CD4-positive, alpha-beta T cell treated with Interleukin-21 for 1 hour (primary cell): ENCODE results near the gene ANKS3.

Experiments
- DNase-seq: peaks from one replicate; pipeline ENCODE4 v3.0.0-alpha.2; 2020

Gene ANKS3, protein sequence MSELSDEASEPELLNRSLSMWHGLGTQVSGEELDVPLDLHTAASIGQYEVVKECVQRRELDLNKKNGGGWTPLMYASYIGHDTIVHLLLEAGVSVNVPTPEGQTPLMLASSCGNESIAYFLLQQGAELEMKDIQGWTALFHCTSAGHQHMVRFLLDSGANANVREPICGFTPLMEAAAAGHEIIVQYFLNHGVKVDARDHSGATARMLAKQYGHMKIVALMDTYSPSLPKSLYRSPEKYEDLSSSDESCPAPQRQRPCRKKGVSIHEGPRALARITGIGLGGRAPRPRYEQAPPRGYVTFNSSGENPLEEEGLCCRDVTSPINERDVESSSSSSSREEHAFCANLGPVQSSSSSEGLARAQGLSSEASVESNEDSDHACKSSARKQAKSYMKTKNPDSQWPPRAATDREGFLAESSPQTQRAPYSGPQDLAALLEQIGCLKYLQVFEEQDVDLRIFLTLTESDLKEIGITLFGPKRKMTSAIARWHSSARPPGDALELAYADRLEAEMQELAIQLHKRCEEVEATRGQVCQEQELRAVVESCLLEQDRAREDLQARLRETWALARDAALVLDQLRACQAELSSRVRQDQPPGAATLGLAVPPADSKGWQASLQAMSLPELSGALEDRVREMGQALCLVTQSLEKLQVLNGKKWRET

GRCh38 chr16:4734063-4734729 lies at the start of gene ANKS3, which contains the start of gene DNAAF8:
Gene ANKS3 (minus strand): TSS chr16:4734271. CDS start chr16:4730149, 4,122 bp downstream.
Gene DNAAF8 (plus strand): TSS chr16:4734537. CDS start chr16:4736515, 1,978 bp downstream.
- DNase-seq: peak; percentile 81

DNA sequence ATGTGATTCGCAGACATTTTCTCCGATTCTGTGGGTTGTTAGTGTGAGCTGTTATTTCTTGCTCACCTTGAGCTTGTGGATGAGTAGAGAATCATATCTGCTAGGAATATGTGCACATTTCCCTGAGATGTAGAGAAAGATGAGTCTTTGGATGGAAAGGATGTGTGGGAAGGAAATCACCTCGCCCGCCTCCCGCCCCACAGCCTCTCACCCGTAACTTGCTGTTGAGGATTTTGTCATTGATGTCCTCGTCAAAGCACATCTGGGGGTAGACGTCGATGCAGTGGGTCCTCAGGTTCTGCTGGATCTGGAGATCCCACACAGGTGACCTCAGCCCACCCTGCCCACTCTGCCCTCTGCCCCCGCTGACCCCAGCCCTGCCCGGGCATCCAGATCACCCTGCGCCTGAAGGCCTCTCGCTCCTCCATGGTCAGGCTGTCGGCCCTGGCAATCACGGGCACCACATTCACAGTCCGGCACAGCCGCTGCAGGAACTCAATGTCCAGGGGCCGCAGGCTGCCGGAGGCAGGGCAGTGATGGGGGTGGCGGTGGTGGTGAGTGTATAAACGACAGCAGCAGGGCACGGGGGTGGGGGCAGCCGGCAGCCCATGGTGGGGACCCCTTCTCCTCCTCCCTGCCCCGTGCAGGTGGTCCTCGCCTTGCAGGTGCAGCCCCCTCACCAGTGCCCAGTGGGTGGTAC lies 49.3 kb upstream of the ANKS3 start:
- DNase-seq: no peak

DNA sequence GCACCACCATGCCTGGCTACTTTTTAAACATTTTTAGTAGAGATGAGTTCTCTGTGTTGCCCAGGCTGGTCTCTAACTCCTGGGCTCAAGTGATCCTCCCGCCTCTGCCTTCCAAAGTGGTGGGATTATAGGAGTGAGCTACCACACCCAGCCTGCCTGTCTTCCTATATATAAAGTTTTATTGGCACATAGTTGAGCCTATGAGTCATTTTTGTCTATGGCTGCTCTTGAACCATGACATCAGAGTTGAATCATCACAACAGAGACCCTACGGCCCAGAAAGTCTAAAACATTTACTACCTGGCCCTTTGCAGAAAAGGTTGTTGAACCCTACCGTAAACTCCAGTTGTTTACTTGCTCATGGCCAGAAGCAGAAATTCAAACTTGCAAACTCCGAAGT lies 46.2 kb upstream of the ANKS3 start:
- no peak for DNase-seq

GRCh38 chr16:4778050-4778392 lies 44.0 kb upstream of the ANKS3 start:
- no peak for DNase-seq

DNA sequence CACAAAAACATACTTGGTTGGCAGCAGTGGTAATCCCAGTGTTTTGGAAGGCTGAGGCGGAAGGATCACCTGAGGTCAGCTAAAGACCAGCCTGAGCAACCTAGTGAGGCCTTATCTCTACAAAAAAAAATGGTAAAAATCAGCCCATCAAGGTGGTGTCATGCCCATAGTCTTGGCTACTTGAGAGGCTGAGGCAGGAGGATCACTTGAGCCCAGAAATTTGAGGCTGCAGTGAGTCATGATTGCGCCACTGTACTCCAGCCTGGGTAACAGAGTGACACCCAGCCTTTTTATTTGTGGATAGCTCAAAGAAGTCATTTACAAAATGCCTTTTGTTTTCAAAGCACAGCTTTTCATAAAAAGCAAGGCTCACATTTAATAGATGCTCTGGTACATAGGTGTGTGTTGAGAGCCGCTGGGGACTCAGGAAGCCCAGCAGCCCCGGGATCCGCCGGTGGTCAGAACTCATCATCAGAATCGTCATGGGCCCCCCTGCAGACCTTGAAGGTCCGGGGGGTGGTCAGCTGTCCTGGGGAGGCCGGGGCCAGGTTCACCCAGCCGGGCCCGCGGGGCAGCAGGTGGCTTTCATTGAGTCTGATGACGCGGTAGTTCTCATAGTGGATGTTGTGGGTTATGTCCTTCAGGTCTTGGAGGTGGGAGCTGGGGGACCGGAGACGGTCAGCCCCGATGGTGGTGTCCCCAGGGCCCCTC lies 43.4 kb upstream of the ANKS3 start:
- no peak for DNase-seq

DNA sequence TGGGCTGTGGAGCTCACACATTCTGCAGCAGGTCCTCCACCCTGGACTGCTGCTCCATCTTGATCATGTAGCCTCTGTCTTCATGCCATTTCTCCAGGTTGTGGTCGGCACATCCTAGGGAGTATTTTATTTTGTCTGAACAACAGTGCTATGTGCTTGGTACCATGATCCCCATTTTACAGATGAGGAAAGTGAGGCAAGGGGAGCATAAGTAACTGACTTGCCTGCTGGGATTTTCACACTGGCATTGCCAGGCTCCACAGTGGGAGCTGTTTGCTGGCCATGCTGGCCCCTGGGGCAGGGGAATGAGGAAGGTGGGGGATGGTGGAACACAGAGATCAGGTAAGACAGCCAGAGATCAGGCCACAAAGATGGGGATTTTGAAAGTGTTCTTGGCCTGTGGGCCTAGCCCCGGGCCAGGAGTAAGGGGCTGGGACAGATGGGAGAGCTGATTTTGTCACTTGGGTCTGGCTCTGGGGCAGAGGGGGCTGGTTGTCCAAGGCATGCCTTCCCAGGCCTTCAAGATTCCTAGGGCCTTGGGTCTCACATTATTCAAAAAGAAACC lies 42.2 kb upstream of the ANKS3 start:
- DNase-seq: no peak

GRCh38 chr16:4775005-4775404 lies 40.9 kb upstream of the ANKS3 start:
- no peak for DNase-seq

- no peak for DNase-seq
Observed at GRCh38 chr16:4772351-4772750, 38.3 kb upstream of the ANKS3 start.

DNA sequence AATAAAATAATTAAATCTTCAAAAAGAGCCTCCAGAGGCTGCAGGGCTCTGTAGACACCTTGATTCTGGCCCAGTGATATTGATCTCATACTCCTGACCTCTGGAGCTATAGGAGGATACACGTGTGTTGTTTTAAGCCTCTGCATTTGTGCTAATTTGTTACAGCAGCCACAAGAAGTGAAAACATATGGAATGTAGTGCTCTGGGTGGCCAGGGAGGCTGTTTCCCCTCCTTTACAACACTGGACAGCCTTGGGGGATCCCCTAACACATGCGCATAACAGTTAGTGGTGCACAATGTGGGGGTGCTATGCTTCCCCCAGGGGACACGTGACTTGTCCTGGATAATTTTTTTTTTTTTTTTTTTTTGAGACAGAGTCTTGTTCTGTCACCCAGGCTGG lies 37.6 kb upstream of the ANKS3 start:
- DNase-seq: no peak

DNA sequence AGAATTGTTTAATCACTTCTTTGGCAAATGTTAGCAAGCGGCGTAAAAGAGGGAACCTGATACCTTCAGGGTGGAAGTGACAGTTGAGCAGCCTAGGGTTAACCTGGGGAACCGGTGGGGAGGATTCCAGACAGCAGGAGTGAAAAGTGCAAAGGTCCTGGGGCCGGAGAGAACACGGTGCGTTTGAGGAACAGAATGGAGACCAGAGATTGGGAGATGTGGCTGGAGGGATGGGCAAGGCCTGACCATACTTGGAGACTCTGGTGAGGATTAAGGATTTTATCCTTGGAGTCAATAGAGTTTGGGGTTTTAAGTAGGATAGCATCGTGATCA lies 35.2 kb upstream of the ANKS3 start:
- no peak for DNase-seq

GRCh38 chr16:4768549-4769305 lies 34.7 kb upstream of the ANKS3 start:
- DNase-seq: peak; percentile 90

- DNase-seq: peak; percentile 30
Observed at GRCh38 chr16:4767872-4768548, 33.9 kb upstream of the ANKS3 start.

GRCh38 chr16:4766875-4767628 lies 33.0 kb upstream of the ANKS3 start, which contains the start of gene ZNF500:
Gene ZNF500 (minus strand): TSS chr16:4767162. CDS start chr16:4765978, 1,184 bp downstream.
- DNase-seq: peak; percentile 97

DNA sequence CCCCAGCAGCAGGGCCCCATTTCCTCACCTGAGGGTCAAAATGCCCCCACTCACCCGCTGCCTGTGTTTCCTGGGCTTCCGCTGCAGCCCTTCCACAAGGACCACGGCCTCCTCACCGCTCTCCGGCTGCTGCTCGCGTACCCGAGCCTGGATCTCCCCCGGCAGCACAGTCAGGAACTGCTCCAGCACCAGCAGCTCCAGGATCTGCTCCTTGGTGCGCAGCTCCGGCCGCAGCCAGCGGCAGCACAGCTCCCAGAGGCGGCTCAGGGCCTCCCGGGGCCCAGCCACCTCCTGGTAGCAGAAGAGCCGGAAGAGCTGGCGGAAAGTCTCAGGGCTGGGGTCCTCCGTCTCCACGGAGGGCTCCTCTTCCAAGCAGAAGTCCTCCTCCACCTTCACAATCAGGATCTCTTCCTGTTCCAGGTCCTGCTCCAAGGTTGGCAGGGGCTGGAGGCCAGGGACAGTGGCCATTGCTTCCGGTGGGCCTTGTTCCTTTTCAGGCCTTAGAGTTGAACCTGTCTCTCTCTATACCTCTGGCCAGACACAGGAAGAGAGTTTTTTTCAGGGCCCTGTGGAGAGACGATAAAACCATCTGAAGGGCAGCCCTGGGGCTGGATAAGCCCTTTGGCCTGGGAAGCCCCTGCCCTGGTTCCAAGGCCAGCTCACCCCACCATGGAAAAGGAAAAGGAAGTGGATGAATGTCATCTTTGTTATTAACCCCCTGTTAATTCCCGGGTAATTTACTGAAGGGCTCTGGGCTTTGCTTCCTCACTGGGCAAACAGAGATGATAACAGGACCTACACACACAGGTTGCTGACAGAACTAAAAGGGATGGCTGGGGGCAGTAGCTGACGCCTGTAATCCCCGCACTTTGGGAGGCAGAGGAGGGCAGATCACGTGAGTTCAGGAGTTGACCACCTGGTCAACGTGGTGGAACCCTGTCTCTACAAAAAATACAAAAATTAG lies 31.7 kb upstream of the ANKS3 start:
- no peak for DNase-seq

- DNase-seq: no peak
Observed at GRCh38 chr16:4763791-4764190, 29.7 kb upstream of the ANKS3 start.

- no peak for DNase-seq
Observed at GRCh38 chr16:4762205-4762604, 28.1 kb upstream of the ANKS3 start.

GRCh38 chr16:4760221-4760910 lies 26.3 kb upstream of the ANKS3 start:
- no peak for DNase-seq

DNA sequence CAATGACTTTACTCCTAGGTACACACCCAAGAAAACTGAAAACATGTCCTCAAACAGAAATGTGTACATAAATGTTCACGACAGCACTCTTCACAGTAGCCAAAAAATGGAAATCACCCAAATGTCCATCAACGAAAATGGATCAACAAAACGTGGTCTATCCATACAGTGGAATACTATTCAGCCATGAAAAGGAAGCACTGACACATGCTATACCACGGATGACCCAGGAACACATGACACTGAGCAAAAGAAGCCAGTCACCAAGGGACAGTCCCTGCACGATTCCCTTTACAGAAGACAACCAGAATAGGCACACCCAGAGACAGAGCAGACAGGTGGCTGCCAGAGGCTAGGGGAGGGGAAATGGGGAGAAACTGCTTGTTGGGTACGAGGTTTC lies 21.6 kb upstream of the ANKS3 start:
- no peak for DNase-seq
